Loucy (cell line): ENCODE measurements around the gene PLEKHA6.

Experiments used
- H2AFZ ChIP-seq: fragments of 200-600 bp; sonication (generic); 2 replicates; pipeline ENCODE4 v1.6.0; 2016; ENCODE audit warnings: antibody characterized with exemption, mild to moderate bottlenecking, low read length, moderate library complexity
- H3F3A ChIP-seq: fragments of 200-600 bp; 2 replicates; pipeline ENCODE4 v1.6.0; 2016; ENCODE audit warnings: antibody characterized with exemption, low read depth, mild to moderate bottlenecking
- H3K27me3 ChIP-seq: fragments of 200-600 bp; sonication (generic); 2 replicates; pipeline ENCODE4 v1.6.1; 2014; ENCODE audit warnings: low read length, mild to moderate bottlenecking; ENCODE audit not compliant: insufficient read depth, poor library complexity, severe bottlenecking
- H3K36me3 ChIP-seq: fragments of 200-600 bp; sonication (generic); 2 replicates; pipeline ENCODE4 v1.6.1; 2016; ENCODE audit warnings: low read length; ENCODE audit not compliant: insufficient read depth
- H3K4me1 ChIP-seq: fragments of 200-600 bp; sonication (generic); 2 replicates; pipeline ENCODE4 v1.5.1; 2014; ENCODE audit warnings: low read length, mild to moderate bottlenecking; ENCODE audit not compliant: insufficient read depth, poor library complexity, severe bottlenecking
- H3K4me2 ChIP-seq: fragments of 200-600 bp; sonication (generic); 2 replicates; pipeline ENCODE4 v1.6.0; 2014; ENCODE audit warnings: antibody characterized with exemption, low read length, low read depth, mild to moderate bottlenecking; ENCODE audit not compliant: poor library complexity, severe bottlenecking
- H3K4me3 ChIP-seq: fragments of 200-600 bp; sonication (generic); 2 replicates; pipeline ENCODE4 v1.5.1; 2014; ENCODE audit warnings: low read length, mild to moderate bottlenecking, mixed read lengths; ENCODE audit not compliant: poor library complexity, severe bottlenecking
- H3K79me2 ChIP-seq: fragments of 200-600 bp; sonication (generic); 2 replicates; pipeline ENCODE4 v1.6.1; 2014; ENCODE audit warnings: low read length; ENCODE audit not compliant: insufficient read depth
- H3K9ac ChIP-seq: fragments of 200-600 bp; sonication (generic); 2 replicates; pipeline ENCODE4 v1.6.0; 2014; ENCODE audit warnings: mild to moderate bottlenecking, low read depth, low read length, moderate library complexity; ENCODE audit not compliant: poor library complexity, severe bottlenecking
- H3K9me2 ChIP-seq: fragments of 200-600 bp; sonication (generic); replicated peaks from 2 replicates; pipeline ENCODE4 v1.6.1; 2016; ENCODE audit warnings: low read depth, low read length, mixed read lengths
- H3K9me3 ChIP-seq: fragments of 200-600 bp; sonication (generic); 2 replicates; pipeline ENCODE4 v1.6.1; 2014; ENCODE audit warnings: mild to moderate bottlenecking, antibody characterized with exemption, low read length, low read depth; ENCODE audit not compliant: insufficient read depth
- H4K20me1 ChIP-seq: fragments of 200-600 bp; sonication (generic); 2 replicates; pipeline ENCODE4 v1.6.0; 2014; ENCODE audit warnings: antibody characterized with exemption, low read length, mild to moderate bottlenecking; ENCODE audit not compliant: insufficient read depth, poor library complexity, severe bottlenecking
- CTCF ChIP-seq: fragments of 200-600 bp; sonication (generic); conservative IDR thresholded peaks from 2 replicates; pipeline ENCODE4 v1.5.1; 2014; ENCODE audit warnings: mild to moderate bottlenecking, antibody characterized with exemption, low read length
- EZH2phosphoT487 ChIP-seq: fragments of 200-600 bp; IDR thresholded peaks from 2 replicates; pipeline ENCODE4 v1.6.1; 2018; ENCODE audit warnings: antibody characterized with exemption, mild to moderate bottlenecking, moderate library complexity, borderline replicate concordance

Gene PLEKHA6

GRCh38 chr1:204301171-204301957, 58.4 kb downstream of the PLEKHA6 start:
- no peak for TF ChIP-seq CTCF
- TF ChIP-seq EZH2phosphoT487, result no peak
- Histone ChIP-seq H3K4me1 (no peaks in the 10 kb centered on the region), H3K79me2 (no peaks in the 10 kb centered on the region), H2AFZ (no peak overlapping the region), H3K27me3 (no peaks in the 10 kb centered on the region), H3K9me3 (no peaks in the 10 kb centered on the region), H3F3A (no peaks in the 10 kb centered on the region), H4K20me1 (no peaks in the 10 kb centered on the region), H3K4me3 (no peak overlapping the region), H3K9ac (no peak overlapping the region), H3K9me2 (no peaks in the 10 kb centered on the region), H3K36me3 (no peaks in the 10 kb centered on the region), H3K4me2 (no peak overlapping the region)

GRCh38 chr1:204299814-204300365, 59.8 kb downstream of the PLEKHA6 start:
- no peaks in the 10 kb centered on the region for H3F3A ChIP-seq
- no peak overlapping the region for H3K4me2 ChIP-seq
- no peak overlapping the region for H3K9ac ChIP-seq
- H3K9me2 ChIP-seq, result no peaks in the 10 kb centered on the region
- H2AFZ ChIP-seq, result no peak overlapping the region
- H3K9me3 ChIP-seq, result no peaks in the 10 kb centered on the region
- no peaks in the 10 kb centered on the region for H3K27me3 ChIP-seq
- TF ChIP-seq EZH2phosphoT487 (no peak), CTCF (no peak)
- H3K36me3 ChIP-seq, result no peaks in the 10 kb centered on the region
- no peaks in the 10 kb centered on the region for H3K4me1 ChIP-seq
- H3K4me3 ChIP-seq, result no peak overlapping the region
- no peaks in the 10 kb centered on the region for H4K20me1 ChIP-seq
- no peaks in the 10 kb centered on the region for H3K79me2 ChIP-seq

- Histone ChIP-seq H3K79me2 (no peaks in the 10 kb centered on the region), H3F3A (no peaks in the 10 kb centered on the region), H3K4me2 (peak overlapping the region; percentile 28), H4K20me1 (no peaks in the 10 kb centered on the region), H3K27me3 (no peaks in the 10 kb centered on the region), H3K36me3 (no peaks in the 10 kb centered on the region), H2AFZ (peak overlapping the region; percentile 65; the same call in 1 of the 2 replicates), H3K9me3 (no peaks in the 10 kb centered on the region), H3K9me2 (no peaks in the 10 kb centered on the region), H3K4me3 (no peak overlapping the region), H3K9ac (no peak overlapping the region), H3K4me1 (no peaks in the 10 kb centered on the region)
- TF ChIP-seq CTCF (peak; percentile 43), EZH2phosphoT487 (no peak)
Measured at GRCh38 chr1:204296431-204296988, 63.2 kb downstream of the PLEKHA6 start.
